ENCODE measurements around the gene FAM120A.

- TF ChIP-seq, protein P1, sequence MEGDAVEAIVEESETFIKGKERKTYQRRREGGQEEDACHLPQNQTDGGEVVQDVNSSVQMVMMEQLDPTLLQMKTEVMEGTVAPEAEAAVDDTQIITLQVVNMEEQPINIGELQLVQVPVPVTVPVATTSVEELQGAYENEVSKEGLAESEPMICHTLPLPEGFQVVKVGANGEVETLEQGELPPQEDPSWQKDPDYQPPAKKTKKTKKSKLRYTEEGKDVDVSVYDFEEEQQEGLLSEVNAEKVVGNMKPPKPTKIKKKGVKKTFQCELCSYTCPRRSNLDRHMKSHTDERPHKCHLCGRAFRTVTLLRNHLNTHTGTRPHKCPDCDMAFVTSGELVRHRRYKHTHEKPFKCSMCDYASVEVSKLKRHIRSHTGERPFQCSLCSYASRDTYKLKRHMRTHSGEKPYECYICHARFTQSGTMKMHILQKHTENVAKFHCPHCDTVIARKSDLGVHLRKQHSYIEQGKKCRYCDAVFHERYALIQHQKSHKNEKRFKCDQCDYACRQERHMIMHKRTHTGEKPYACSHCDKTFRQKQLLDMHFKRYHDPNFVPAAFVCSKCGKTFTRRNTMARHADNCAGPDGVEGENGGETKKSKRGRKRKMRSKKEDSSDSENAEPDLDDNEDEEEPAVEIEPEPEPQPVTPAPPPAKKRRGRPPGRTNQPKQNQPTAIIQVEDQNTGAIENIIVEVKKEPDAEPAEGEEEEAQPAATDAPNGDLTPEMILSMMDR (IDR thresholded peaks at IDR 0.05), result no peak
- no peak for TF ChIP-seq EP300 (IDR thresholded peaks at IDR 0.05)
These were observed 72.1 kb downstream of the FAM120A start for GRCh38 chr9:93523518-93524144.
